HCT116 (cell line): ENCODE results near the gene PRRT1. TPM values are rescaled to one million over a fixed set of nuclear protein-coding genes. Genes with fewer than 3 reads are reported as not detected.
A peak's percentile ranks its signal among the peaks of the same experiment; 100 is the strongest.

Source experiments
- ATAC-seq: fragments of 200-7000 bp; cut with Tn5 transposase; 2 replicates; pipeline ENCODE4 v1.9.1; 2020; ENCODE audit warnings: mild to moderate bottlenecking, moderate library complexity
- BruUV-seq: library from RNA; stranded (reverse); fragments of 400-500 nt; replicated peaks from 2 replicates; lab custom pipeline; 2021; lab: Mats Ljungman, UMichigan
- CTCF ChIA-PET: fragments of 300-600 bp; sonication (Branson Sonifier 250); formaldehyde crosslinking; loops from one replicate; lab custom pipeline; 2021; ENCODE audit warnings: antibody characterized with exemption; lab: Charles Lee
- POLR2A ChIA-PET: fragments of 300-600, 350-600 bp; sonication (Branson Sonifier 250); formaldehyde crosslinking; loops from one replicate; lab custom pipeline; 2021; ENCODE audit warnings: antibody characterized with exemption; lab: Charles Lee
- RAD21 ChIA-PET, 2 experiments: fragments of 300-600 bp; sonication (Branson Sonifier 250); formaldehyde crosslinking; loops; one replicate each; lab custom pipeline; 2023; ENCODE audit warnings: low total read pairs in 2 of 2; ENCODE audit not compliant: uncharacterized antibody in 2 of 2, unreplicated experiment in 2 of 2, low non-redundant PET in 1 of 2; lab: Charles Lee
- DNase-seq: peaks from one replicate; pipeline ENCODE4 v3.0.0-alpha.2; 2010; ENCODE audit warnings: low read depth, low spot score
- H2AFZ ChIP-seq: fragments of 200-600 bp; shearing (Covaris generic), sonication (generic); 2 replicates; pipeline ENCODE4 v1.6.1; 2017; ENCODE audit warnings: low read depth, mixed run types, mixed read lengths, antibody characterized with exemption, low read length; ENCODE audit not compliant: poor library complexity, severe bottlenecking
- H3K27ac ChIP-seq: 2 replicates; pipeline ENCODE4 v1.5.1; 2012; ENCODE audit warnings: low read depth, low read length
- H3K27me3 ChIP-seq: fragments of 200-600 bp; sonication (generic); 2 replicates; pipeline ENCODE4 v1.6.1; 2016; ENCODE audit warnings: mixed run types, low read length, mixed read lengths; ENCODE audit not compliant: insufficient read depth
- H3K36me3 ChIP-seq, 2 experiments: fragments of 200-500 bp in 1 of 2; fragments of 200-600 bp in 1 of 2; sonication (Bioruptor generic) in 1 of 2; sonication (generic) in 1 of 2; 2 replicates each; pipeline versions ENCODE4 v1.5.1 to v1.6.1; 2014 to 2016; ENCODE audit warnings: low read length in 2 of 2, inconsistent platforms in 1 of 2, mixed read lengths in 1 of 2, mixed run types in 1 of 2; ENCODE audit not compliant: insufficient read depth in 2 of 2, control insufficient read depth in 1 of 2
- H3K4me1 ChIP-seq, 2 experiments: fragments of 200-600 bp in 1 of 2; sonication (generic) in 1 of 2; 2 replicates each; pipeline versions ENCODE4 v1.5.1 to v1.6.1; 2012 to 2017; ENCODE audit warnings: low read length in 2 of 2, inconsistent platforms in 1 of 2, mild to moderate bottlenecking in 1 of 2, mixed read lengths in 1 of 2, mixed run types in 1 of 2, moderate library complexity in 1 of 2; ENCODE audit not compliant: insufficient read depth in 2 of 2, control insufficient read depth in 1 of 2
- H3K4me2 ChIP-seq: fragments of 200-600 bp; sonication (generic); 2 replicates; pipeline ENCODE4 v1.6.1; 2017; ENCODE audit warnings: mixed run types, low read length, mixed read lengths
- H3K4me3 ChIP-seq, 2 experiments: fragments of 200-600 bp in 1 of 2; sonication (generic) in 1 of 2; replicated peaks in 1 of 2; 2 replicates each; pipeline ENCODE4 v1.5.1; 2011 to 2016; ENCODE audit warnings: low read length in 2 of 2, control low read depth in 1 of 2, low read depth in 1 of 2, mild to moderate bottlenecking in 1 of 2, mixed read lengths in 1 of 2, mixed run types in 1 of 2
- H3K79me2 ChIP-seq: fragments of 200-600 bp; sonication (generic); 2 replicates; pipeline ENCODE4 v1.6.1; 2017; ENCODE audit warnings: mild to moderate bottlenecking, mixed run types, low read length, moderate library complexity, mixed read lengths; ENCODE audit not compliant: insufficient read depth
- H3K9ac ChIP-seq: fragments of 200-600 bp; sonication (generic); 2 replicates; pipeline ENCODE4 v1.6.1; 2016; ENCODE audit warnings: low read length, mixed read lengths
- H3K9me2 ChIP-seq: fragments of 200-600 bp; sonication (generic), shearing (Covaris generic); 2 replicates; pipeline ENCODE4 v1.6.1; 2017; ENCODE audit warnings: mixed run types, mild to moderate bottlenecking, moderate library complexity; ENCODE audit not compliant: insufficient read depth
- H3K9me3 ChIP-seq, 2 experiments: fragments of 200-500 bp in 1 of 2; fragments of 200-600 bp in 1 of 2; sonication (Bioruptor generic) in 1 of 2; sonication (generic) in 1 of 2; 2 replicates each; pipeline ENCODE4 v1.6.1; 2014 to 2017; ENCODE audit warnings: low read length in 2 of 2, mixed read lengths in 2 of 2, inconsistent platforms in 1 of 2, low read depth in 1 of 2, mild to moderate bottlenecking in 1 of 2, mixed run types in 1 of 2, moderate library complexity in 1 of 2; ENCODE audit not compliant: control insufficient read depth in 1 of 2, insufficient read depth in 1 of 2
- H4K20me1 ChIP-seq: fragments of 200-600 bp; sonication (generic), shearing (Covaris generic); 2 replicates; pipeline ENCODE4 v1.6.1; 2017; ENCODE audit warnings: mixed run types, mild to moderate bottlenecking, moderate library complexity; ENCODE audit not compliant: insufficient read depth
- CEBPB ChIP-seq: IDR thresholded peaks from 2 replicates; pipeline ENCODE4 v1.6.1; 2012; ENCODE audit warnings: low read depth
- EZH2phosphoT487 ChIP-seq: fragments of 200-600 bp; IDR thresholded peaks from 2 replicates; pipeline ENCODE4 v1.6.1; 2018; ENCODE audit warnings: antibody characterized with exemption, borderline replicate concordance
- RAD21 ChIP-seq: IDR thresholded peaks from 2 replicates; pipeline ENCODE4 v1.6.1; 2012; ENCODE audit warnings: low read depth, mild to moderate bottlenecking
- SIN3A ChIP-seq: IDR thresholded peaks from 2 replicates; pipeline ENCODE4 v1.6.1; 2012; ENCODE audit warnings: low read depth
- SP1 ChIP-seq: IDR thresholded peaks from 2 replicates; pipeline ENCODE4 v1.6.1; 2012; ENCODE audit warnings: low read depth
- intact Hi-C: fragments of 100-400 bp; cut with micrococcal nuclease; formaldehyde crosslinking; loops from 2 replicates; pipeline ENCODE4 v1.10.0; 2022
- total RNA-seq: library from RNA; stranded (reverse); gene quantifications from one replicate; pipeline ENCODE4 v1.2.1, GENCODE V29; 2021; ENCODE audit not compliant: unreplicated experiment
- TF ChIP-seq, protein P1 (sequence below), 3 experiments: fragments of 200-600 bp in 1 of 3; sonication (generic) in 1 of 3; IDR thresholded peaks in 2 of 3; conservative IDR thresholded peaks in 1 of 3; 2 replicates each; pipeline ENCODE4 v1.5.1; 2012 to 2017; ENCODE audit warnings: low read depth in 2 of 3, low read length in 2 of 3, antibody characterized with exemption in 1 of 3, borderline replicate concordance in 1 of 3, control low read depth in 1 of 3, mild to moderate bottlenecking in 1 of 3, mixed read lengths in 1 of 3, mixed run types in 1 of 3, moderate library complexity in 1 of 3; ENCODE audit not compliant: insufficient read depth in 1 of 3
- TF ChIP-seq, protein P2 (sequence below): IDR thresholded peaks from 2 replicates; pipeline ENCODE4 v1.6.1; 2012

The PRRT1 gene
- total RNA-seq, 1 experiment from 2014 or later, result 6.1 TPM

DNA sequence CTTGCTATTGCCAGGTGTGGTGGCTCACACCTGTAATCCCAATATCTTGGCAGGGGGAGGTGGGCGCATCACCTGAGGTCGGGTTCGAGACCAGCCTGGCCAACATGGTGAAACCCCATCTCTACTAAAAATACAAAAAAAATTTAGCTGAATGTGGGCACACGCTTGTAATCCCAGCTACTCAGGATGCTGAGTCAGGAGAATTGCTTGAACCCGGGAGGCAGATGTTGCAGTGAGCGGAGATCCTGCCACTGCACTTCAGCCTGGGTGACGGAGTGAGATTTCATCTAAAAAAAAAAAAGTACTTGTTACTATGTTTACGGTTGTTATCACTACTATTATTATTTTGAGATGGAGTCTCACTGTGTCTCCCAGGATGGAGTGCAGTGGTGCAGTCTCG, 5.2 kb upstream of the PRRT1 start:
- TF ChIP-seq EZH2phosphoT487 (no peak), SIN3A (no peak)
- TF ChIP-seq, protein P1, sequence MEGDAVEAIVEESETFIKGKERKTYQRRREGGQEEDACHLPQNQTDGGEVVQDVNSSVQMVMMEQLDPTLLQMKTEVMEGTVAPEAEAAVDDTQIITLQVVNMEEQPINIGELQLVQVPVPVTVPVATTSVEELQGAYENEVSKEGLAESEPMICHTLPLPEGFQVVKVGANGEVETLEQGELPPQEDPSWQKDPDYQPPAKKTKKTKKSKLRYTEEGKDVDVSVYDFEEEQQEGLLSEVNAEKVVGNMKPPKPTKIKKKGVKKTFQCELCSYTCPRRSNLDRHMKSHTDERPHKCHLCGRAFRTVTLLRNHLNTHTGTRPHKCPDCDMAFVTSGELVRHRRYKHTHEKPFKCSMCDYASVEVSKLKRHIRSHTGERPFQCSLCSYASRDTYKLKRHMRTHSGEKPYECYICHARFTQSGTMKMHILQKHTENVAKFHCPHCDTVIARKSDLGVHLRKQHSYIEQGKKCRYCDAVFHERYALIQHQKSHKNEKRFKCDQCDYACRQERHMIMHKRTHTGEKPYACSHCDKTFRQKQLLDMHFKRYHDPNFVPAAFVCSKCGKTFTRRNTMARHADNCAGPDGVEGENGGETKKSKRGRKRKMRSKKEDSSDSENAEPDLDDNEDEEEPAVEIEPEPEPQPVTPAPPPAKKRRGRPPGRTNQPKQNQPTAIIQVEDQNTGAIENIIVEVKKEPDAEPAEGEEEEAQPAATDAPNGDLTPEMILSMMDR (IDR thresholded peaks at IDR 0.05 in 2 of 3, conservative IDR thresholded peaks at IDR 0.05 in 1 of 3; ENCODE audit: borderline replicate concordance in 1 of 3, insufficient read depth in 1 of 3, low read depth in 2 of 3, low read length in 2 of 3), result no peak
- BruUV-seq, result no TSS peak
- Histone ChIP-seq H3K4me1 (peaks cover 12 to 25% of the 10 kb centered on the region in 2 experiments), H3K27ac (no peak overlapping the region), H3K79me2 (peaks cover 16% of the 10 kb centered on the region), H3K4me3 (no peak overlapping the region), H2AFZ (no peak overlapping the region), H4K20me1 (no peaks in the 10 kb centered on the region), H3K9me2 (no peaks in the 10 kb centered on the region), H3K4me2 (no peak overlapping the region), H3K9ac (no peak overlapping the region), H3K9me3 (no peaks in the 10 kb centered on the region), H3K36me3 (peaks cover 15 to 17% of the 10 kb centered on the region in 2 experiments; a peak in 3 of 4 replicates), H3K27me3 (no peaks in the 10 kb centered on the region)
- POLR2A ChIA-PET, result no interaction called here
- intact Hi-C loops, result no loop called here
- CTCF ChIA-PET, result no interaction called here
- ATAC-seq, result no peak
- RAD21 ChIA-PET, result no interaction called here
- no peak for DNase-seq

DNA sequence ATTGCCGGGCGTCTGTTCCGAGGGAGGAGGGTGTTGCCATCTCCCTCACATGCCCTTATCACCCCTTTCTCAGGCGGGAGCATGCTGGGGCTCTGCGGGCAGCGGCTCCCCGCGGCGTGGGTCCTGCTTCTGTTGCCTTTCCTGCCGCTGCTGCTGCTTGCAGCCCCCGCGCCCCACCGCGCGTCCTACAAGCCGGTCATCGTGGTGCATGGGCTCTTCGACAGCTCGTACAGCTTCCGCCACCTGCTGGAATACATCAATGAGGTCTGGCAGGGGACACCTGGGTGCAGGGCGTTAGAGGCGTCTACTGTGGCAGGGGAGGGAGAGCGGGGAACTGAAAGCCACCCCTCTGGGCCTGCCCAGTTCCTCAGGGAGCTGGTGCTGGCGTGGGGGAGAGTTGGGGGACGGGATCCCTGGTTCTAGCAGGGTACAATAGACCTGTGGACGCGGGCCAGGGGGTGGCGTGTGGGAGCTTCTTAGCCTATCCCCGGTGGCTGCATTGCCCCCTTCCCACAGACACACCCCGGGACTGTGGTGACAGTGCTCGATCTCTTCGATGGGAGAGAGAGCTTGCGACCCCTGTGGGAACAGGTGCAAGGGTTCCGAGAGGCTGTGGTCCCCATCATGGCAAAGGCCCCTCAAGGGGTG, 2.9 kb upstream of the PRRT1 start:
- Histone ChIP-seq H3K4me3 (peak overlapping the region; percentile 93 to 95), H3K79me2 (peaks cover 16% of the 10 kb centered on the region), H3K9ac (peak overlapping the region; percentile 93), H3K27me3 (no peaks in the 10 kb centered on the region), H2AFZ (no peak overlapping the region), H3K9me3 (no peaks in the 10 kb centered on the region), H3K4me1 (peaks cover 12 to 25% of the 10 kb centered on the region in 2 experiments), H3K27ac (peak overlapping the region; percentile 98)
- ChIA-PET CTCF (interaction anchor here (1.2 kb wide), 2 partner anchors 36 to 67 kb away, joined by 6 read pairs; no protein-coding TSS in a partner anchor), POLR2A (no interaction called here), RAD21 (no interaction called here)
- BruUV-seq, result no TSS peak
- TF ChIP-seq, protein P2, sequence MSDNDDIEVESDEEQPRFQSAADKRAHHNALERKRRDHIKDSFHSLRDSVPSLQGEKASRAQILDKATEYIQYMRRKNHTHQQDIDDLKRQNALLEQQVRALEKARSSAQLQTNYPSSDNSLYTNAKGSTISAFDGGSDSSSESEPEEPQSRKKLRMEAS, result peak; percentile 42; the same call in 1 of the 2 replicates
- no peak for TF ChIP-seq SP1
- TF ChIP-seq, protein P1 (IDR thresholded peaks at IDR 0.05 in 2 of 3, conservative IDR thresholded peaks at IDR 0.05 in 1 of 3; ENCODE audit: borderline replicate concordance in 1 of 3, insufficient read depth in 1 of 3, low read depth in 2 of 3, low read length in 2 of 3), result peak; percentile 58 to 81 (median 61)
- peak; percentile 87 for TF ChIP-seq RAD21
- no peak for TF ChIP-seq CEBPB
- TF ChIP-seq, all 23 proteins: peak for 3
- H3K4me2 ChIP-seq, result peak overlapping the region; percentile 95
- no peaks in the 10 kb centered on the region for H4K20me1 ChIP-seq
- H3K9me2 ChIP-seq, result no peaks in the 10 kb centered on the region
- intact Hi-C loops, result loop anchor here (1.0 kb wide), 2 partner anchors 24 to 35 kb away; partner anchors contain the start of gene FKBPL
- ATAC-seq (peak; percentile 72), DNase-seq (peak; percentile 54)
- H3K36me3 ChIP-seq, result peaks cover 14 to 17% of the 10 kb centered on the region in 2 experiments; a peak in 3 of 4 replicates
